ENCODE measurements around the gene ZNF496.

Gene ZNF496

GRCh38 chr1:247328311-247328710, 3.4 kb downstream of the ZNF496 start:
- no peak for DNase-seq (ENCODE audit: low read depth)

- DNase-seq (ENCODE audit: low read depth), result no peak
These were observed 5.1 kb downstream of the ZNF496 start for GRCh38 chr1:247326411-247327130.

GRCh38 chr1:247324923-247325322, 6.7 kb downstream of the ZNF496 start:
- no peak for DNase-seq (ENCODE audit: low read depth)

- no peak for DNase-seq (ENCODE audit: low read depth)
These were observed 7.4 kb downstream of the ZNF496 start for GRCh38 chr1:247324204-247324787.

- no peak for DNase-seq (ENCODE audit: low read depth)
These were observed 8.6 kb downstream of the ZNF496 start for GRCh38 chr1:247322849-247323586.

- DNase-seq (ENCODE audit: low read depth), result no peak
These were observed 9.2 kb downstream of the ZNF496 start for GRCh38 chr1:247322442-247322841.

GRCh38 chr1:247317702-247318101, 14.0 kb downstream of the ZNF496 start:
- DNase-seq (ENCODE audit: low read depth), result no peak

- DNase-seq (ENCODE audit: low read depth), result no peak
These were observed 15.0 kb downstream of the ZNF496 start for GRCh38 chr1:247316590-247317197.

- DNase-seq (ENCODE audit: low read depth), result no peak
These were observed 27.6 kb downstream of the ZNF496 start for GRCh38 chr1:247304031-247304430.

- no peak for DNase-seq (ENCODE audit: low read depth)
These were observed 28.5 kb downstream of the ZNF496 start for GRCh38 chr1:247303216-247303615.

GRCh38 chr1:247301176-247301540, 30.5 kb downstream of the ZNF496 start:
- no peak for DNase-seq (ENCODE audit: low read depth)

GRCh38 chr1:247300491-247301175, 31.0 kb downstream of the ZNF496 start:
- no peak for DNase-seq (ENCODE audit: low read depth)

GRCh38 chr1:247299723-247300381, 31.8 kb downstream of the ZNF496 start:
- no peak for DNase-seq (ENCODE audit: low read depth)

- no peak for DNase-seq (ENCODE audit: low read depth)
These were observed 33.0 kb downstream of the ZNF496 start for GRCh38 chr1:247298701-247299100.

- no peak for DNase-seq (ENCODE audit: low read depth)
These were observed 33.6 kb downstream of the ZNF496 start for GRCh38 chr1:247298124-247298481.

GRCh38 chr1:247297263-247298123, 34.2 kb downstream of the ZNF496 start:
- no peak for DNase-seq (ENCODE audit: low read depth)

GRCh38 chr1:247296599-247297180, 35.0 kb downstream of the ZNF496 start:
- no peak for DNase-seq (ENCODE audit: low read depth)

GRCh38 chr1:247295746-247296145, 35.9 kb downstream of the ZNF496 start:
- DNase-seq (ENCODE audit: low read depth), result no peak

- DNase-seq (ENCODE audit: low read depth), result no peak
These were observed 36.4 kb downstream of the ZNF496 start for GRCh38 chr1:247295274-247295684.

- DNase-seq (ENCODE audit: low read depth), result no peak
These were observed 37.4 kb downstream of the ZNF496 start for GRCh38 chr1:247294282-247294681.

Data from activated T-helper 1 cell treated with Interleukin-2 at 50 U/mL for 16 hours (primary cell).